Suppressor macrophage treated with lipopolysaccharide for 1 hour (primary cell): Measurements from ENCODE around the gene AKAP13.

Experiments
- DNase-seq, 3 donors: peaks; one replicate each; pipeline ENCODE4 v3.0.0-alpha.2; 2020 to 2022

The AKAP13 gene

GRCh38 chr15:85504749-85505676 lies 124.6 kb downstream of the AKAP13 start:
- peak; percentile 75 to 79 (median 76) for DNase-seq

- DNase-seq, result no peak
Measured at GRCh38 chr15:85507114-85507513, 126.7 kb downstream of the AKAP13 start.

GRCh38 chr15:85509973-85510372 lies 129.6 kb downstream of the AKAP13 start:
- no peak for DNase-seq

- DNase-seq, result no peak
Measured at GRCh38 chr15:85514413-85514812, 134.0 kb downstream of the AKAP13 start.

- no peak for DNase-seq
Measured at GRCh38 chr15:85515212-85515611, 134.8 kb downstream of the AKAP13 start.

- no peak for DNase-seq
Measured at GRCh38 chr15:85517086-85517485, 136.7 kb downstream of the AKAP13 start.

- DNase-seq, result no peak
Measured at GRCh38 chr15:85518979-85519761, 138.8 kb downstream of the AKAP13 start.

GRCh38 chr15:85520650-85521049 lies 140.2 kb downstream of the AKAP13 start:
- DNase-seq, result no peak

GRCh38 chr15:85523530-85523929 lies 143.1 kb downstream of the AKAP13 start:
- no peak for DNase-seq

- no peak for DNase-seq
Measured at GRCh38 chr15:85525755-85526154, 145.4 kb downstream of the AKAP13 start.

GRCh38 chr15:85527895-85528294 lies 147.5 kb downstream of the AKAP13 start:
- DNase-seq, result no peak

GRCh38 chr15:85530079-85530478 lies 149.7 kb downstream of the AKAP13 start:
- DNase-seq, result no peak

- DNase-seq, result no peak
Measured at GRCh38 chr15:85531083-85531482, 150.7 kb downstream of the AKAP13 start.

- DNase-seq, result no peak
Measured at GRCh38 chr15:85532689-85533088, 152.3 kb downstream of the AKAP13 start.

- peak; percentile 53 to 61 (median 56) for DNase-seq
Measured at GRCh38 chr15:85534031-85534430, 153.6 kb downstream of the AKAP13 start.

- peak; percentile 58 to 78 (median 71) for DNase-seq
Measured at GRCh38 chr15:85535533-85536330, 155.3 kb downstream of the AKAP13 start.

- peak; percentile 15 to 71 (median 68) for DNase-seq
Measured at GRCh38 chr15:85536341-85536740, 155.9 kb downstream of the AKAP13 start.

GRCh38 chr15:85539491-85539890 lies 159.1 kb downstream of the AKAP13 start:
- peak in 1 of 3 donors; percentile 0 for DNase-seq

- DNase-seq, result peak in 2 of 3 donors; percentile 43 to 57
Measured at GRCh38 chr15:85540085-85540797, 159.8 kb downstream of the AKAP13 start.

- peak in 1 of 3 donors; percentile 28 for DNase-seq
Measured at GRCh38 chr15:85541744-85542143, 161.3 kb downstream of the AKAP13 start.

GRCh38 chr15:85542488-85542887 lies 162.1 kb downstream of the AKAP13 start:
- DNase-seq, result no peak

- peak; percentile 44 to 67 (median 67) for DNase-seq
Measured at GRCh38 chr15:85542895-85543331, 162.5 kb downstream of the AKAP13 start.
